Superior temporal gyrus (tissue), 1 donor: Measurements from ENCODE around the gene TCP11L2.
"Not testable (repeated sequence)": the region's sequence is repeated elsewhere in the genome, so short reads cannot be mapped to it uniquely, and the experiment has no call there.

Source experiments
- DNase-seq: peaks from one replicate; pipeline ENCODE4 v3.0.0-alpha.2; 2016; ENCODE audit errors: extremely low spot score

The TCP11L2 gene

GRCh38 chr12:106284358-106285105, 18.0 kb upstream of the TCP11L2 start:
- peak; percentile 66 for DNase-seq

- DNase-seq: no peak
Observed at GRCh38 chr12:106285982-106286381, 16.6 kb upstream of the TCP11L2 start.

GRCh38 chr12:106286576-106287162, 15.9 kb upstream of the TCP11L2 start:
- not testable (repeated sequence) for DNase-seq

- no peak for DNase-seq
Observed at GRCh38 chr12:106287364-106287763, 15.2 kb upstream of the TCP11L2 start.

DNA sequence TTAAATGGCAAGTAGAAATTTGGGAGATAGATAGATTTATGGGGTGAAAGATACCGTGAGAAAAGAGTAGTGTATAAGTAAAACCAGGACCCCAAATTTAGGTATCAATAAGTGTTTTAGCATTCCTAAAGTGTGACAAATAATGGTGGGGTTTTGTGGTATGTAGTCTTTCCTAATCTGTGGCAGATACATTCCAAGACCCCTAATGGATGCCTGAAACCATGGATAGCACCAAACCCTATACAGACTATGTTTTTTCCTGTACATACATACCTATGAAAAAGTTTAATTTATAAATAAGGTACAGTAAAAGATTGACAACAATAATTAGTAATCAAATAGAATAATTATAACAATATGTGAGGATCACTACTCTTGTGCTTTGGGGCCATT, 14.4 kb upstream of the TCP11L2 start:
- no peak for DNase-seq

GRCh38 chr12:106288494-106289195, 13.9 kb upstream of the TCP11L2 start:
- DNase-seq: peak; percentile 48

DNA sequence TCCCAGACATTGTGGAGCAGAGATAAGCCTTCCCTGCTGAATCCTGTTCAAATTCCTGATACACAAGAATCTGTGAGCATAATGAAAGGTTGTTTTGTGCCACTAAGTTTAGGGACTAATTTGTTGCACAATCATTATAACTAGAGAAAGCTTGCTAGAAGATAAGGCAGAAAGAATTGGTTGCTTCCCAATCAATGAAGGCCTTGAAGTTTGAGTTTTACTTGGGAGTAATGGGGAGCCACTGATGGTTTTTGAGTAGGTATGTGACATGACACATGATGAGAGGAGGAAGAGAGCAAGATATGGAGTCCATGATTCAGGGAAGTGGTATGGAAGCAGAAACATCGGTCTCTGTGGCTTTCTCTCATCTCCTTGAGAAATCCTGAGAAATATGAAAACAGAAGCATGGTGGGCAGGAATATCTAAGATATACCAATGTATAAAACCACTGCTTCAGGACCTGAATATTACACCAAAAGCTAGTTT, 13.3 kb upstream of the TCP11L2 start:
- no peak for DNase-seq

- no peak for DNase-seq
Observed at GRCh38 chr12:106290666-106291065, 11.9 kb upstream of the TCP11L2 start.

GRCh38 chr12:106291342-106291741, 11.2 kb upstream of the TCP11L2 start:
- DNase-seq: no peak

GRCh38 chr12:106292339-106292738, 10.2 kb upstream of the TCP11L2 start:
- DNase-seq: no peak

GRCh38 chr12:106296179-106296877, 6.2 kb upstream of the TCP11L2 start:
- no peak for DNase-seq

- no peak for DNase-seq
Observed at GRCh38 chr12:106297075-106297474, 5.5 kb upstream of the TCP11L2 start.

DNA sequence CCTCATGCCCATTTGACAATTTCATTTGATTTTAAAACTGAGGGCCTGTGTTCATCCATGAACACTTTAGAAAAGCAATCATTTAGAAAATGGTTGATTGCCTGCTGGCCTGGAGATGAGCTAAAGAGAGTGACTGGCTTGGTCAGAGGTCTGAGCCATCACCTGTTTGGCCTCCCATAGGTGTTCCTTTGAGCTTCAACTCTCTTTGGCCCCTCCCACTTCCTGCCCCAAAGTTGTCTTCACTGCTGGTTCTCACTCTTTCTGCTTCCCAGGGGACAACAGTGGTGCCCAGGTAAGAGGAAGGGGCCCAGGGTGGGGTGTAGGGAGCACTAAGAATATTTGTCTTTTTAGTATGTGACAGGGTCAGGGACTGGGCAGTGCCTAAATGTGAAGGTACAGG, 4.9 kb upstream of the TCP11L2 start:
- no peak for DNase-seq

DNA sequence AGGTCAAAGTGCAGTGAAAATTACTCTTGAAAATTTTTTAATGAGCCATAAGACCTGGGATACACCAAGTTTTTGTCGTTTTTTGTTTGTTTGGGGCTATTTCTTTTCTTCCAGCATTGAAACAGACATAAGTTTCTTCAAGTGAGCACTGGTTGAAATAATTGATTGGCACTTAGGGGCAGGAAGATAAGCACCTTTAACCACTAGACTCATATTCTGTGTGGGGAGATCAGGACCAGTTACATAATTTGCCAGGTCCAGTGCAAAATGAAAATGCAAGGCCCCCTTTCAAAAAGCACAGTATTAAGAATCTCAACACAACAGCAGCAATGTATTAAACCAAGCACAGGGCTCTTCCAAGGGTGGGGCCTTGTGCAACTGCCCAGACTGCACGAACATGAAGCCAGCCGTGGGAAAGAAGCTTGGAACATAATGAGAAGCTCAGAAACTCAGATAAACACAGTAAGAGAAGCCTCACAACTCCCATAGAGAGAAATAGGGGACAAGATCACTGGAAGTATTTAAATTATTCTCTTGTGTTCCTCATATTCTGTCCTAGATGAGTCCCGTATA, 3.2 kb upstream of the TCP11L2 start:
- peak; percentile 60 for DNase-seq

DNA sequence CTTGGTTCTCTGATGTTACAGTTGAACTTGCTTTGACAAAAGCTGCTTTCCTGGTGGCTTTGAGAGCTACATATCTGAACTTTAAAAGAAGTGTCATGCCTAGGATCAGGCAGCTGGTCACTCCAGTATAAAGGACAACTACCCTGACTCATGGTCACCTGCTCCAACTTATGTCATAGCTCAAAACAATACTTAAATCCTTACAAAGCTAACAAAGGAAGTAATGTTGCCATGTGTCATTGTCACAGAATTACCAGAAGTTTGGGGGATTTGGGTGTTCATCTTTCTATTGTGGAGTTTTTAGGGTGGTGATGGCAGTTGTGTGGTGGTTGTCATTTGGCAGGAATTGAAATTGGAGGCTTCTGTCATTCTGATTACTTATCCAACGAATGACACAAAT, 1.8 kb upstream of the TCP11L2 start:
- DNase-seq: peak; percentile 49

DNA sequence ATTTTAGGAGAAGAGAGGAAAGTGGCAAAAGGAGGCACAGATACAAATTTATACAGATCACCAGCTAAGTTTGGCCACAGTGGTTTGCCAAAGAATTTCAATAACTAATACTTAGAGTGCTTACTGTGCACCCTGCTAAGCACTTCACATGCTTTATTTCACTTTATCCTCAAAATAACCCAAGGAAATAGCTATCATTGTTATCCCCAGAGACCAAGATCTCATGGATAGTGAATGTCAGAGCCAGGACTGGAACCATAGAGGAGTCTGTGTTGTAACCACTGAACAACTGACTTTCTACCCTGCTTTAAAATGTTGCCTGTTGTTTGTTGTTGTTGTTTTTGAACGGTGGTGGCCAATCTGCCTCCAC, 1.3 kb upstream of the TCP11L2 start:
- no peak for DNase-seq

- DNase-seq: peak; percentile 72
Observed at GRCh38 chr12:106301611-106302321, 767 bp upstream of the TCP11L2 start.

GRCh38 chr12:106303202-106303820, 778 bp downstream of the TCP11L2 start:
- DNase-seq: peak; percentile 71

DNA sequence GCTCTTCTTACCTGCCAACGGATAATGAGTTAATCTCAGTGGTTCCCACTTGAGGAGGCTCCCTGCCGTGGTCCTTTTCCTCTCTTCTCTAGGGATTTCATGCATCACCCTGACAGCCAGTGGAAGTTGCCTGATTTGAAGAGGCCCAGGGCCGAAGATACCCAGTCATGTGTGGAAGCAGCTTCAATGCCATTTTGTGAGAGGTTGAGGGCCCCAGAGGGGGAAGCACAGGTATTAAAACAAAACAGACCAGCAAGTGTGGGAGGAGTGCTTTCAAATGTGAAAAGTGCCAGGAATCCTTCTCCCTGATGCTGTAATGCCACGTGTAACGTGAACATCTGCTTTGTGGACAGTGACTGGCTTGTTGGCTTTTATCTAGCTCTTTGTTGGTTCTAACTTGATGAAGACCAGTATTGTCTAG, 1.5 kb downstream of the TCP11L2 start:
- peak; percentile 93 for DNase-seq

DNA sequence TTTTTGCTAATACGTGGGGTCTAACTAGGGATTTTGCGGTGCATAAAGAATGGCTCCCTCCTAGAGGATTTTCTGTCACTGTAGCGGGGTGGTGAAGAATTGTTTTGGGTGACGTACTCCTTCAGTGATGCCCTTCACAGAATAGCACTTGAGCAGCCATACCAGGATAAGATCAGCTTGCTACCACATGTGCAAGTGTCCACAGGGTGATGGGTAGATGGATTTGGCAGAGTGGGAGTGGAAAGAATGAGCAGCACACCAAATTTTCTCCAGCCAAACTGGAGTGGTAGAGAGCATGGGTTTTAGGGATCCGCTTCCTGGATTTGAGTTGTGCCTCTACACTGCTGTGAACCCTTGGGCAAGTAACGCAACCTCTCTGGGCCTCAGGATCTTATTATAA, 2.3 kb downstream of the TCP11L2 start:
- peak; percentile 18 for DNase-seq

- peak; percentile 62 for DNase-seq
Observed at GRCh38 chr12:106305376-106305775, 2.8 kb downstream of the TCP11L2 start.
